HG03159 (cell line): ENCODE results near the gene HSPB9.
"Not testable (repeated sequence)": the region's sequence is repeated elsewhere in the genome, so short reads cannot be mapped to it uniquely, and the experiment has no call there.

ENCODE experiments used
- ATAC-seq: cut with Tn5 transposase; IDR thresholded peaks from one replicate; pipeline ENCODE4 v1.9.1; 2021; ENCODE audit warnings: mild to moderate bottlenecking, moderate library complexity; ENCODE audit not compliant: unreplicated experiment

Gene HSPB9

GRCh38 chr17:42140690-42141089 is 18.1 kb downstream of the HSPB9 start:
- ATAC-seq: not testable (repeated sequence)

DNA sequence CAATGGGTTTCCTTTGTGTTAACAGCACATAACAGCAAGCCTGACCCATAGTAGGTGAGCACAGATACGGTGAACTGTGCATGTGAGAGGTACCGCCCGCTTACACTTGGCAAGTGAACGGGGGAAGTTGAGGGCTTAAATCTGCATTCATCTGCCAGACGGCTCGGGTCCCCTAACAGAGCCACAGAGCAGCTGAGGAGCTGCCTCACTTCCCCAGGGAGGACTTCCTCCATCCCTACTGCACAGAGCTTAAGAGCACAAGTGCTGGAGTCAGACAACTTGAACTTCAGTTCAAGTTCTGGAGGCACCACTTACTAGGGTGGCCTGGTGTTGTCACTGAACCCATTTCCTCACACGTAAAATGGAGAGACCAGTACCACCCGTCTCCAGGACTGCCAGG is 18.8 kb downstream of the HSPB9 start:
- ATAC-seq: no peak

DNA sequence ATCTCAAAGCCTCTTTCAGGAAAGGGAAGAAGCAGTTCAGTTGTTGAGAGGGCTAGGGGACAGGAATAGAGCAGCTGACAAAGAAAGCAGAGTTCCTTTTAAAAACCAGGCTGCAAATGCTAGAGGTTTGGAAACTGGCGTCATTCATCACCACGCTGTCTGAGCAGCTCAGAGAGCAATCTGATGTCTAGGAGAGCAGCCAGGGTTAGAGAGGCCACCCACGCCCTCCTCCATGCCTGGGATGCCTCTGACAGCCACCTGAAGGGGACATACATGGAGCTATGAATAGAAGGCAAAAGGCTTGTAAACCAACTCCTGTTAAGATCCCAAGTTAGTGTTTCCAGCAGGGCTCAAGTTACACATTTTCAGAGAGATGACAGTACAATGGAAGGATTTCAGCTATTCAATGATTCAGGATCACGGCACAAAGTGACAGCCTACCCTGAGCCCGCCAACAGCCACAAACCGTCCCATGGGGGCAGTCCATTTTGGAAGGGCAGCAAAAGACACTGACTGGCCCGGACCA is 19.8 kb downstream of the HSPB9 start:
- ATAC-seq: no peak

DNA sequence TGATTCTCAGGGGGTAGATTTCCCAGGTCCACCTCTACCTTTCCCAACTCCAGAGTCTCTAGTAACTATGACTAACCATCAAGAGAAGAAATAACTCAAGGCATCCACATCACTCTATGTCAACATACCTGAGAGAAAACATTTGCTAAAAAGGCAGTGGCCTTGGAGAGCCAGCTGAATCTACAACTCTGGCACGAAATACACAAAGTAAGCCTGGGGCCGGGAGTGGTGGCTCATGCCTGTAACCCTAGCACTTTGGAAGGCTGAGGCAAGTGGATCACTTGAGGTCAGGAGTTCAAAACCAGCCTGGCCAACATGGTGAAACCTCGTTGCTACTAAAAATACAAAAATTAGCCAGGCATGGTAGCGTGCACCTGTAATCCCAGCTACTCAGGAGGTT is 20.5 kb downstream of the HSPB9 start:
- ATAC-seq: not testable (repeated sequence)

GRCh38 chr17:42146911-42147607 is 24.5 kb downstream of the HSPB9 start:
- no peak for ATAC-seq

DNA sequence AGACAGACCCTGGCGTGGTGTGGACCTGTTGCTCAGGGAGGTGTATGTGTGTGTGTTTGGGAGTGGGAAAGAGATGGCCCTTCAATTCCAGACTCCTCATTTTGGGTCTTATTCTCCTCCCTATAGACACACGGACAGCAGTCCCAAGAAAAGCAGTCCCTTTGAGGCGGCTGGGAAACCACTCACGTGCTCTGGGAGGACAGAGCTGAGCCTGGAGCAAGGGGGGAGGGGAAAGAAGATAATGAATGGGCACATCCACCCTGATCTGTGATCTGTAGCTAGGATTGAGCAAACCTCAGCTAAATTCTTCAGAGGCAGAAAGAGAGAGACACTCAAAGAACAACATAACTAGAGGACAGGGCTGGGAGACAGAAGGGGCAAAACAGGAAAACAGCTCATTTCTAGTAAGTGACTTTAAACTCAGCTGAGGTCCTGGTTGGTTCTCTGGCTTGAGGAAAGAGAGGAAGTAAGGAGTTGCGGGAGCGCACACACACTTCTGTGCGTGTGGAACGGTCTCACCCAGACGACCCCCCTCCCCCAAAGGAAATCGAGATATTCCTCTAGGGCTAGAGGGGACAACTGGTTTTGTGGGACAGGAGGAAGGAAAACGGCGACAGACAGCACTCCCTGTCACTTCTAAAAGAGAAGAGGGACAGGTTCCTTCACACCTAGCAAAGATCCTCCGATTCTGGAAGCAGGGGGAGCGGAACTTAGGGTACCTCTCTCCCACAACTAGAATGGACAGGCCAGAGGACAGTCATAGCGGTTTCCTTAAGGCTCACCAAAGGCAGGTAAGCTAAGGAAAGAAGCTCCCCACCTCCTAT is 31.5 kb downstream of the HSPB9 start:
- ATAC-seq: no peak

DNA sequence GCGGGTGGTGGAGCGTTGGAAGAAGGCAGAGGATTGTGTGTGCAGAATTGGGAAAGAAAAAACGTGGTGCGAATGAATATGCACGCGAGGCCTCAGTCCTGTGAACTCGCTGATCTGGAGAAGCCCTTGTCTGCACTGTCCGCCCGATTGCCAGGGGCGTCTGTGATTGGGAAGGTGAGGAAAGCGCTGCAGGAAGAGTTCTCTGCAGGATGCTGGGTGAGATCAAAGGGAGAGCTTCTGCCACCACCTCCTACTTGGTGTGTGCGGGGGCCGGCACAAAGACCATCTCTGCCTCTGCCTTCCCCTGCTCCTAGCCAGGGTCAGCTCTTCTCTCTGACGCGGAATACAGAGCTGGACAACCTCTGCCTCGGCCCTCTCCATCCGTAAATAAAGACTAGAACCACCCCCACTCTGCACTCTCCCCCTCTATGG is 33.0 kb downstream of the HSPB9 start:
- no peak for ATAC-seq

GRCh38 chr17:42159796-42160530 is 37.4 kb downstream of the HSPB9 start:
- no peak for ATAC-seq

DNA sequence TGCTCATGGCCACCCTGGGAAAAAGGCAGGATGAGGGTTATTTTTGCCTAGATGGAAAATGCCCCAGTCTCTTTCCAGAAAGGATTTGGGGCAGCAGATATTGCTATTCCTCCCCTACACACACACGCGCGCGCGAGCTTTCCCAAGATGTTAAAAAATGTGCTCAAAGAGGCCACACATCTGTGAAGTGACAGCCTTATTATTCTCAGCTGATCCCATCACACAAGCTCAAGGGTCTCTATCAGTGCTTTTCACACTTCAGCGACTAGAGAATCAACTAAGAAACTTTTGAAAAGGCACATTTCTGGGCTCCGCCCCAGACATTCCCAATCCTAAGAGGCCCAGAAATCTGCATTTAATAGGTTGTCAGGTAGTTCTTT is 37.9 kb downstream of the HSPB9 start:
- no peak for ATAC-seq

DNA sequence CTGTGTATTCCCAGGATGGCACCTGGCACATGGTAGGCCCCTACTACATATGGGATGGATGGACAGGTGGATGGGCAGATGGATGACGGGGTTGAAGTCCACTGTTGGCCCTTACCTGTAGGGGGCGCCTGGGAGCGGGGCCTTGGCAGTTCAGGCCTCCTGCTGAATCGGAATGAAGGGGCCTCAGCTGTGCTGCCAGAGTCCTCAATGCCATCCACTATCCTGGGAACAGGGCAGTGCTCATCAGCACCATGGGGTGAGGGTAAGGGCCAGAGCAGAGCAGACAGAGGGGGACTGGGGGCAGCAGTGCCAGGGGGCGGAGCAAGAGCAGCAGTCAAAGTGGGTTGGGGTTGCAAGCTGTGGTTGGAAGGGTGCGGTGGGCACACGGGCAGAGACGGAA is 40.5 kb downstream of the HSPB9 start:
- ATAC-seq: no peak

- no peak for ATAC-seq
These were observed 41.2 kb downstream of the HSPB9 start for GRCh38 chr17:42163696-42164407.

GRCh38 chr17:42165751-42166150 is 43.1 kb downstream of the HSPB9 start:
- ATAC-seq: no peak

DNA sequence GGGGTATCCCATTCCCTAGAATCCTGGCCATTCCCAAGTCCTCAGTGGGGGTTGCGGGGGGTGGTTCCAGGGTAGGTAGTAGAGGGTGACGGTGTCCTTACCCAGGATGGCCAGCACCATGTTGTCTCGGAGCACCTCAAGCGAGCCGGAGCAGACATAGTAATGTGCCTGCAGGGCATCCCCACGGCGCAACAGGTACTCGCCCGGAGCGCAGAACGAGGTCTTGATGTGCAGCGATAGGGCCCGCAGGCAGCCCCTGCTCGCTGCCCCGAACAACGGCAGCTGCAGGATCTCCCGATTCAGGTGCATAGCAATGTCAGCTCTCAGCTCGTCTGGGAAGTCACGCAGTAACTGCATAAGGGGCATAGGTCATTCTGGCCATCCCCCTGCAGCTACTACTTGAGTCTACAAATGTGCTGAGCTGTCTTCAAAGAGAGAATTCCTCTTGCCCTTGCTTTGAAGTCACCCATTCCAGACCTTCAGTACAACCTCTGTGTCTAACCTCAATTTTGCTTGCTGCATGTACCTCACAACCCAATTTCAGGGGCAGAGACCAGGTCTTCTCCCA is 43.7 kb downstream of the HSPB9 start:
- no peak for ATAC-seq

DNA sequence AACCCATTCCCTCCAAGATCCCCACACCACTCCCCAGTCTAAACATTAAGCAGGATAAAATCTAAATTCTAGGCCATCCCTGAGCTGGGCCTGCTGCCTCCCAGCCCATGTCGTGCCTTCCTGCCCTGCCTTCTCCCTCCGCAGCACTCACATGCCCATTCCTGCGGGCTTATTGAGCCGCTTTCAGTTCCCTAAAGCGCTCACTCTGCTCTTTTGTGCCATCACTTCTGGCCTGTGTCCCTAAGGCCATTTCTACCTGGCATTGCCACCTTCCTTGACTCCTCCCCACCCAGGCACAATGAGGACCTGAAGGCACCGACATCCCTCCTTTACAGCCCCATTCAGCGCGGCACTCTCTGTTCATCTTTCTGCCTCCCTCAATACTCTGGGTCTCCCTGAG is 45.2 kb downstream of the HSPB9 start:
- ATAC-seq: no peak

DNA sequence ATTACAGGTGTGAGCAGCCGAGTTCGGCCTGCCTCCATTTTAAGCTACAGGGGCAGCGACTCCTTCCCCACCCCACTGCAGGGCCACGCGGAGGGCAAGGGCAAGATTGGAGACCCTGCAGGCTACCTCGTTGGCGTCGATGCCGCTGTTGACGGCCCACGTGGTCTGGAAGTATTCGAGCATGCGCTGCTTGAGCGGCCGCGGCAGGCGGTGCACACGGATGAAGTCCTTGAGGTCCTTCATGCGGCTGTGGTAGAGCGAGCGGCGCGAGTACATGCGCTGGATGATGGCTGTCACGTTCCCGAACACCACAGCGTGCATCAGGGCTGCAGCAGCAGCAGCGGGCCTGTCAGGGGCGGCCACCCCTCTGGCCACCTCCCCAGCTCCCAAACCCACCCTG is 46.7 kb downstream of the HSPB9 start:
- no peak for ATAC-seq

- no peak for ATAC-seq
These were observed 49.2 kb downstream of the HSPB9 start for GRCh38 chr17:42171831-42172230.
